Prostate gland (tissue), 2 donors: ENCODE measurements around the gene CD81.

ENCODE experiments used
- CTCF ChIP-seq, 4 experiments: fragments of 200-600 bp in 2 of 4; fragments of 450-650 bp in 2 of 4; sonication (generic) in 2 of 4; IDR thresholded peaks; 1 replicate in 3 of 4; 2 replicates in 1 of 4; pipeline ENCODE4 v1.5.1; 2016 to 2019; ENCODE audit warnings: antibody characterized with exemption in 4 of 4, mild to moderate bottlenecking in 2 of 4, moderate library complexity in 2 of 4
- POLR2A ChIP-seq: fragments of 450-650 bp; IDR thresholded peaks from one replicate; pipeline ENCODE4 v1.6.1; 2016; ENCODE audit warnings: antibody characterized with exemption, mild to moderate bottlenecking

- TF ChIP-seq CTCF (IDR thresholded peaks at IDR 0.05) (no peak), POLR2A (no peak)
These were observed 33.6 kb upstream of the CD81 start for GRCh38 chr11:2343502-2343901.
